SK-N-SH treated with all-trans-retinoic acid at 6 μM for 48 hours (cell line): ENCODE data around the gene AKR1B15.
A peak's percentile ranks its signal among the peaks of the same experiment; 100 is the strongest.

Source experiments
- ATAC-seq: fragments of 200-7000 bp; cut with Tn5 transposase; 3 replicates; pipeline ENCODE4 v1.9.1; 2020; ENCODE audit warnings: mild to moderate bottlenecking, moderate library complexity
- ARNTL ChIP-seq: fragments of 450-650 bp; formaldehyde crosslinking; IDR thresholded peaks from 2 replicates; pipeline ENCODE4 v1.5.0; 2020; ENCODE audit warnings: low read depth, mild to moderate bottlenecking, moderate library complexity, borderline replicate concordance
- CREB5 ChIP-seq: fragments of 250-450 bp; sonication (Bioruptor Pico); IDR thresholded peaks from 2 replicates; pipeline ENCODE4 v1.5.1; 2020; ENCODE audit warnings: low read depth, mild to moderate bottlenecking, moderate library complexity
- CSDC2 ChIP-seq: fragments of 250-450 bp; sonication (Bioruptor Pico); IDR thresholded peaks from 2 replicates; pipeline ENCODE4 v1.5.0; 2020; ENCODE audit warnings: mild to moderate bottlenecking, moderate library complexity
- CSRNP3 ChIP-seq: fragments of 250-450 bp; sonication (Bioruptor Pico); IDR thresholded peaks from 2 replicates; pipeline ENCODE4 v1.5.1; 2021; ENCODE audit warnings: mild to moderate bottlenecking, moderate library complexity
- ESRRG ChIP-seq: fragments of 250-450 bp; sonication (Bioruptor Pico); IDR thresholded peaks from 2 replicates; pipeline ENCODE4 v1.6.1; 2021; ENCODE audit warnings: mild to moderate bottlenecking
- GLIS3 ChIP-seq: fragments of 250-450 bp; sonication (Bioruptor Pico); IDR thresholded peaks from 2 replicates; pipeline ENCODE4 v1.5.0; 2020; ENCODE audit warnings: mild to moderate bottlenecking, moderate library complexity
- ISL1 ChIP-seq: fragments of 250-450 bp; sonication (Bioruptor Pico); IDR thresholded peaks from 2 replicates; pipeline ENCODE4 v2.1.2; 2022; ENCODE audit warnings: mild to moderate bottlenecking, moderate library complexity
- OSR1 ChIP-seq: fragments of 250-450 bp; sonication (Bioruptor Pico); IDR thresholded peaks from 2 replicates; pipeline ENCODE4 v1.8.0; 2022; ENCODE audit warnings: moderate library complexity, mild to moderate bottlenecking, inconsistent platforms
- PATZ1 ChIP-seq: fragments of 250-450 bp; sonication (Bioruptor Pico); IDR thresholded peaks from 2 replicates; pipeline ENCODE4 v1.8.0; 2020; ENCODE audit warnings: mild to moderate bottlenecking, moderate library complexity, borderline replicate concordance
- POU6F1 ChIP-seq: fragments of 250-450 bp; sonication (Bioruptor Pico); IDR thresholded peaks from 2 replicates; pipeline ENCODE4 v1.8.0; 2021; ENCODE audit warnings: low read depth, mild to moderate bottlenecking, moderate library complexity, borderline replicate concordance
- PPARA ChIP-seq: fragments of 250-450 bp; sonication (Bioruptor Pico); IDR thresholded peaks from 2 replicates; pipeline ENCODE4 v1.5.0; 2020; ENCODE audit warnings: mild to moderate bottlenecking, borderline replicate concordance
- RARB ChIP-seq: fragments of 250-450 bp; sonication (Bioruptor Pico); IDR thresholded peaks from 2 replicates; pipeline ENCODE4 v1.8.0; 2021; ENCODE audit warnings: mild to moderate bottlenecking, moderate library complexity
- TCF4 ChIP-seq: fragments of 250-450 bp; sonication (Bioruptor Pico); IDR thresholded peaks from 2 replicates; pipeline ENCODE4 v1.8.0; 2021; ENCODE audit warnings: mild to moderate bottlenecking, moderate library complexity, borderline replicate concordance
- TOX ChIP-seq: fragments of 250-450 bp; sonication (Bioruptor Pico); IDR thresholded peaks from 2 replicates; pipeline ENCODE4 v1.8.0; 2021; ENCODE audit warnings: mild to moderate bottlenecking, moderate library complexity, borderline replicate concordance
- TSHZ2 ChIP-seq: fragments of 250-450 bp; sonication (Bioruptor Pico); IDR thresholded peaks from 2 replicates; pipeline ENCODE4 v1.5.0; 2020; ENCODE audit warnings: mild to moderate bottlenecking, moderate library complexity
- ZFP3 ChIP-seq: fragments of 250-450 bp; sonication (Bioruptor Pico); IDR thresholded peaks from 2 replicates; pipeline ENCODE4 v1.5.0; 2020; ENCODE audit warnings: mild to moderate bottlenecking, moderate library complexity
- ZFP30 ChIP-seq: fragments of 450-650 bp; formaldehyde crosslinking; IDR thresholded peaks from 2 replicates; pipeline ENCODE4 v1.5.0; 2022; ENCODE audit warnings: mild to moderate bottlenecking, moderate library complexity
- ZNF565 ChIP-seq: fragments of 450-650 bp; formaldehyde crosslinking; conservative IDR thresholded peaks from 2 replicates; pipeline ENCODE4 v1.5.0; 2020; ENCODE audit warnings: low read depth, mild to moderate bottlenecking, moderate library complexity
- ZNF70 ChIP-seq: fragments of 450-650 bp; formaldehyde crosslinking; IDR thresholded peaks from 2 replicates; pipeline ENCODE4 v1.5.0; 2020; ENCODE audit warnings: mild to moderate bottlenecking, moderate library complexity
- ZNF8 ChIP-seq: fragments of 450-650 bp; formaldehyde crosslinking; IDR thresholded peaks from 2 replicates; pipeline ENCODE4 v1.5.0; 2020; ENCODE audit warnings: mild to moderate bottlenecking, moderate library complexity

AKR1B15 gene

GRCh38 chr7:134533288-134533771 lies 15.6 kb upstream of the AKR1B15 start (continued):
- TF ChIP-seq POU6F1 (no peak), TOX (CRISPR knock-in tag) (no peak), ZNF8 (no peak), ISL1 (CRISPR knock-in tag) (peak; percentile 61), OSR1 (CRISPR knock-in tag) (no peak), CSRNP3 (CRISPR knock-in tag) (no peak), ESRRG (no peak), ZNF70 (CRISPR knock-in tag) (no peak), CSDC2 (no peak), CREB5 (no peak)

GRCh38 chr7:134534633-134535032 lies 14.3 kb upstream of the AKR1B15 start:
- ATAC-seq, result no peak
- TF ChIP-seq ZFP30 (CRISPR knock-in tag) (no peak), ESRRG (no peak), ISL1 (CRISPR knock-in tag) (no peak), PPARA (CRISPR knock-in tag) (no peak), ZNF565 (CRISPR knock-in tag) (no peak), CSDC2 (no peak), ZNF8 (no peak), ZFP3 (CRISPR knock-in tag) (no peak), TOX (CRISPR knock-in tag) (no peak), GLIS3 (CRISPR knock-in tag) (no peak), TCF4 (CRISPR knock-in tag) (no peak)

GRCh38 chr7:134535272-134535918 lies 13.5 kb upstream of the AKR1B15 start:
- TF ChIP-seq ISL1 (CRISPR knock-in tag) (no peak), ZNF565 (CRISPR knock-in tag) (no peak), ARNTL (CRISPR knock-in tag) (no peak), CSDC2 (no peak), ZNF70 (CRISPR knock-in tag) (no peak), TOX (CRISPR knock-in tag) (no peak)
- no peak for ATAC-seq

GRCh38 chr7:134535919-134536299 lies 13.0 kb upstream of the AKR1B15 start:
- ATAC-seq, result no peak
- TF ChIP-seq PATZ1 (CRISPR knock-in tag), result no peak
- TF ChIP-seq ZNF565 (CRISPR knock-in tag), result no peak
- no peak for TF ChIP-seq ZFP3 (CRISPR knock-in tag)
- no peak for TF ChIP-seq ISL1 (CRISPR knock-in tag)
- no peak for TF ChIP-seq ZFP30 (CRISPR knock-in tag)
- no peak for TF ChIP-seq GLIS3 (CRISPR knock-in tag)
- no peak for TF ChIP-seq CREB5
- TF ChIP-seq ZNF8, result no peak
- TF ChIP-seq ESRRG, result no peak
- TF ChIP-seq OSR1 (CRISPR knock-in tag), result no peak
- no peak for TF ChIP-seq TSHZ2 (CRISPR knock-in tag)
- TF ChIP-seq POU6F1, result no peak
- TF ChIP-seq RARB (CRISPR knock-in tag), result no peak
- TF ChIP-seq CSRNP3 (CRISPR knock-in tag), result no peak
